Liver (tissue), 9 donors: ENCODE measurements around the gene MMP13. TPM values are rescaled to one million over a fixed set of nuclear protein-coding genes. Genes with fewer than 3 reads are reported as not detected.

Experiments used
- DNase-seq: peaks from one replicate; pipeline ENCODE4 v3.0.0-alpha.2; 2017; ENCODE audit warnings: low spot score
- H3K27ac ChIP-seq, 2 donors: one replicate each; pipeline ENCODE4 v1.7.0; 2013; ENCODE audit warnings: inconsistent platforms in 2 of 2, low read length in 2 of 2, control low read depth in 1 of 2, low read depth in 1 of 2, mild to moderate bottlenecking in 1 of 2
- H3K27me3 ChIP-seq, 4 donors: one replicate each; pipeline versions ENCODE4 v1.6.1 to v1.7.0; 2013; ENCODE audit warnings: low read length in 3 of 4, inconsistent platforms in 1 of 4, mild to moderate bottlenecking in 1 of 4, moderate library complexity in 1 of 4; ENCODE audit not compliant: control insufficient read depth in 4 of 4, insufficient read depth in 4 of 4
- H3K36me3 ChIP-seq, 4 donors: one replicate each; pipeline versions ENCODE4 v1.6.1 to v1.7.0; 2013; ENCODE audit warnings: low read length in 3 of 4, mild to moderate bottlenecking in 3 of 4, low read depth in 1 of 4, moderate library complexity in 1 of 4; ENCODE audit not compliant: control insufficient read depth in 4 of 4, insufficient read depth in 3 of 4
- H3K4me1 ChIP-seq, 4 donors: one replicate each; pipeline versions ENCODE4 v1.6.1 to v1.7.0; 2013; ENCODE audit warnings: low read length in 3 of 4, mild to moderate bottlenecking in 3 of 4, moderate library complexity in 1 of 4; ENCODE audit not compliant: control insufficient read depth in 4 of 4, insufficient read depth in 4 of 4
- H3K4me3 ChIP-seq, 3 donors: one replicate each; pipeline versions ENCODE4 v1.6.1 to v1.7.0; 2013; ENCODE audit warnings: low read length in 3 of 3, control low read depth in 1 of 3, low read depth in 1 of 3, mild to moderate bottlenecking in 1 of 3
- H3K9ac ChIP-seq, 2 donors: one replicate each; pipeline ENCODE4 v1.7.0; 2013; ENCODE audit warnings: low read length in 2 of 2, mild to moderate bottlenecking in 2 of 2, moderate library complexity in 2 of 2, control low read depth in 1 of 2, low read depth in 1 of 2
- H3K9me3 ChIP-seq, 4 donors: one replicate each; pipeline versions ENCODE4 v1.6.1 to v1.7.0; 2013; ENCODE audit warnings: low read length in 3 of 4; ENCODE audit not compliant: control insufficient read depth in 4 of 4
- FOXA2 ChIP-seq: IDR thresholded peaks from 2 replicates; pipeline ENCODE4 v1.6.1; 2016; ENCODE audit warnings: antibody characterized with exemption
- GABPA ChIP-seq, 2 donors: IDR thresholded peaks in 1 of 2; conservative IDR thresholded peaks in 1 of 2; 2 replicates each; pipeline ENCODE4 v1.6.1; 2016; ENCODE audit warnings: antibody characterized with exemption in 2 of 2, mild to moderate bottlenecking in 1 of 2, moderate library complexity in 1 of 2
- HNF4A ChIP-seq, 2 donors: conservative IDR thresholded peaks; 2 replicates each; pipeline ENCODE4 v1.6.1; 2016; ENCODE audit warnings: antibody characterized with exemption in 2 of 2, mild to moderate bottlenecking in 2 of 2
- HNF4G ChIP-seq: IDR thresholded peaks from 2 replicates; pipeline ENCODE4 v1.6.1; 2016; ENCODE audit warnings: antibody characterized with exemption
- NR2F2 ChIP-seq: IDR thresholded peaks from 2 replicates; pipeline ENCODE4 v1.6.1; 2016; ENCODE audit warnings: antibody characterized with exemption
- RAD21 ChIP-seq, 2 donors: IDR thresholded peaks; 2 replicates each; pipeline ENCODE4 v1.6.1; 2016; ENCODE audit warnings: antibody characterized with exemption in 2 of 2, mild to moderate bottlenecking in 2 of 2
- SP1 ChIP-seq: IDR thresholded peaks from 2 replicates; pipeline ENCODE4 v1.6.1; 2018; ENCODE audit warnings: antibody characterized with exemption, mild to moderate bottlenecking
- TAF1 ChIP-seq: conservative IDR thresholded peaks from 2 replicates; pipeline ENCODE4 v1.6.1; 2016; ENCODE audit warnings: antibody characterized with exemption, mild to moderate bottlenecking
- YY1 ChIP-seq: IDR thresholded peaks from 2 replicates; pipeline ENCODE4 v1.6.1; 2016; ENCODE audit warnings: antibody characterized with exemption, mild to moderate bottlenecking
- WGBS: extraction: QIAGEN DNeasy Blood & Tissue Kit; methylation state at CpG from one replicate; pipeline ENCODE4 v1.1.7; 2013; 5-methylcytosine and 5-hydroxymethylcytosine counted together
- polyA plus RNA-seq, 2 donors: library from polyadenylated mRNA; stranded (reverse) in 1 of 2; unstranded in 1 of 2; fragments of 200-250 nt in 1 of 2; fragments of >200 nt in 1 of 2; fragmentation: Nextera tagmentation in 1 of 2; extraction: Ambion mirVana in 1 of 2; gene quantifications; one replicate each; pipeline versions ENCODE4 v1.2.1 to v1.2.3, GENCODE V29; 2013 to 2015
- total RNA-seq, 2 donors: library from RNA; depleted of rRNA; stranded (reverse); fragments of >200 nt; gene quantifications; one replicate each; pipeline ENCODE4 v1.2.3, GENCODE V29; 2014
- TF ChIP-seq, protein P1 (sequence below): IDR thresholded peaks from 2 replicates; pipeline ENCODE4 v1.6.1; 2016; ENCODE audit warnings: antibody characterized with exemption
- TF ChIP-seq, protein P2 (sequence below): IDR thresholded peaks from 2 replicates; pipeline ENCODE4 v1.6.1; 2016; ENCODE audit warnings: antibody characterized with exemption
- TF ChIP-seq, protein P3 (sequence below): fragments of 150-350 bp; IDR thresholded peaks from 2 replicates; pipeline ENCODE4 v1.5.1; 2017; ENCODE audit warnings: improper control_type of control experiment, low read depth, low read length; ENCODE audit not compliant: missing input control
- donor health status: healthy.
- donor health status: healthy.
- donor health status: healthy.
- donor health status: healthy.
- donor health status: healthy.

The MMP13 gene
- total and polyA plus RNA-seq, 4 donors = not detected

DNA sequence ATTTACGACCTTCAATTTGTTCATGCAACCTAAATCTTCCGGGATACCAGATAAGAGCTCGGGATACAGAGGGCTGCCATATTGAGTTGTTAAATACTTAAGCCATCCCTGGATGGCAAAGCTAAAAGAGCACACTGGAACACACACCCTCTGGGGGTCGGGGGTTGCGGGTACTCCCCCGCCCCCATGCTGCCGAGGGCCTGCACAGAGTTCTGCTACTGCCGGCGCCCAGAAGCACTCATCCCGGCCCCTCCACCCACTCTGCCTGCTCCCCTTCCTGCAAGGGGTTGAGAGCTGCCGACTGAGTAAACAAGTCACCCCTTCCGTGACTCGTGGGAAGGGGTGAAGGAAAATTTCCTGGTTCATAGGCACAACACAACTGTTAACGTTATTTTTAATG is 9.3 kb upstream of the MMP13 start (continued):
- TF ChIP-seq FOXA2 = no peak
- TF ChIP-seq HNF4A (conservative IDR thresholded peaks at IDR 0.05) = no peak
- TF ChIP-seq NR2F2 = no peak
- TF ChIP-seq, protein P1, sequence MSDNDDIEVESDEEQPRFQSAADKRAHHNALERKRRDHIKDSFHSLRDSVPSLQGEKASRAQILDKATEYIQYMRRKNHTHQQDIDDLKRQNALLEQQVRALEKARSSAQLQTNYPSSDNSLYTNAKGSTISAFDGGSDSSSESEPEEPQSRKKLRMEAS = no peak
- TF ChIP-seq HNF4G = no peak
- no peak for TF ChIP-seq TAF1

DNA sequence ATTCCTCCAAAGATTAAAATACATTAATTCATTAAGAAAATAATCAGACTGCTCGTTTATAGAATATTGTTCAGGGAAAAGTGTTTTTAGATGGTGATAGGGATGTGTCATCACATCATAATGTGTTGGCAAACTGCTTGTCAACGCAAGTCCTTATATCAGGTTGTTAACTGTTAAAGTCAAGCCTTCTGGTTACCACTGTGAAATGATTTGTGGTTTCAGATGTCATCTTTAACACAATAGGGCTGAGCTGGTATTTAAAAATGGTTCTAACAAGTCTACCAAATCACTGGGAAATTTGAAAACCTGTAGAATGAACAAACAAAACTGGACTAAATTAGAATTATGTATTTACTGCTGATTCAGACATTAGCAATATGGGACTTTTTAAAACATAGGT is 2.4 kb upstream of the MMP13 start:
- Histone ChIP-seq H3K27me3 (no peaks in the 10 kb centered on the region), H3K4me3 (no peak overlapping the region), H3K9ac (no peak overlapping the region), H3K27ac (no peak overlapping the region), H3K36me3 (no peaks in the 10 kb centered on the region), H3K4me1 (no peaks in the 10 kb centered on the region), H3K9me3 (no peaks in the 10 kb centered on the region)
- WGBS = 72% methylated on average over 2 of the region's 2 CpGs
- no peak for DNase-seq
- TF ChIP-seq, protein P2, sequence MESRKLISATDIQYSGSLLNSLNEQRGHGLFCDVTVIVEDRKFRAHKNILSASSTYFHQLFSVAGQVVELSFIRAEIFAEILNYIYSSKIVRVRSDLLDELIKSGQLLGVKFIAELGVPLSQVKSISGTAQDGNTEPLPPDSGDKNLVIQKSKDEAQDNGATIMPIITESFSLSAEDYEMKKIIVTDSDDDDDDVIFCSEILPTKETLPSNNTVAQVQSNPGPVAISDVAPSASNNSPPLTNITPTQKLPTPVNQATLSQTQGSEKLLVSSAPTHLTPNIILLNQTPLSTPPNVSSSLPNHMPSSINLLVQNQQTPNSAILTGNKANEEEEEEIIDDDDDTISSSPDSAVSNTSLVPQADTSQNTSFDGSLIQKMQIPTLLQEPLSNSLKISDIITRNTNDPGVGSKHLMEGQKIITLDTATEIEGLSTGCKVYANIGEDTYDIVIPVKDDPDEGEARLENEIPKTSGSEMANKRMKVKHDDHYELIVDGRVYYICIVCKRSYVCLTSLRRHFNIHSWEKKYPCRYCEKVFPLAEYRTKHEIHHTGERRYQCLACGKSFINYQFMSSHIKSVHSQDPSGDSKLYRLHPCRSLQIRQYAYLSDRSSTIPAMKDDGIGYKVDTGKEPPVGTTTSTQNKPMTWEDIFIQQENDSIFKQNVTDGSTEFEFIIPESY = no peak
- TF ChIP-seq YY1 (no peak), TAF1 (no peak), GABPA (IDR thresholded peaks at IDR 0.05 in 1 of 2, conservative IDR thresholded peaks at IDR 0.05 in 1 of 2) (no peak)

DNA sequence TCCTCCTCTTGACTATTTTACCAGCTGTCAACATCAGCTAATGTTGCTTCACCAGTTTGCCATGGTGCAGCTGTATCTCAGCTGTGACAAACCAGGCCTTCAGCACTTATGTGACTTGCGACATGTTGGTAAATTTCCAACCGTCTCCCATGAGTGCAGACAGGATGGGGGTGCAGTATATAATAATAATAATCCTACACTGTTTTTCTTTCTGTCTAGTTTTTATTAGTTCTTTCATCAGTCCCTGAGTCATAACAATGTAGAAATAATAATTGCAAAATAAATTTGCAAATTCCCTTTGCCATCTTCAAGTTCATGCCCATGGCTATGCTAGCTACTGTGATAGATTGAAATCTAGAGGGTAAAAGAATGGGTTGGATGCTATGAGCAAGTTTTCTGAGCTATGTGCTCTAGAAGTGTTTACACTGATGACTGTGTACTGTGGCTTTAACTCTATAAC is 4.9 kb downstream of the MMP13 start:
- H3K9me3 ChIP-seq = no peaks in the 10 kb centered on the region
- no peak overlapping the region for H3K4me3 ChIP-seq
- no peaks in the 10 kb centered on the region for H3K27me3 ChIP-seq
- TF ChIP-seq SP1 (no peak), NR2F2 (no peak), RAD21 (IDR thresholded peaks at IDR 0.05) (no peak)
- TF ChIP-seq, protein P1 = no peak
- H3K4me1 ChIP-seq = no peaks in the 10 kb centered on the region
- DNase-seq = no peak
- H3K27ac ChIP-seq = no peak overlapping the region
- no peak overlapping the region for H3K9ac ChIP-seq
- H3K36me3 ChIP-seq = no peaks in the 10 kb centered on the region
- WGBS = 89% methylated on average over 2 of the region's 2 CpGs

DNA sequence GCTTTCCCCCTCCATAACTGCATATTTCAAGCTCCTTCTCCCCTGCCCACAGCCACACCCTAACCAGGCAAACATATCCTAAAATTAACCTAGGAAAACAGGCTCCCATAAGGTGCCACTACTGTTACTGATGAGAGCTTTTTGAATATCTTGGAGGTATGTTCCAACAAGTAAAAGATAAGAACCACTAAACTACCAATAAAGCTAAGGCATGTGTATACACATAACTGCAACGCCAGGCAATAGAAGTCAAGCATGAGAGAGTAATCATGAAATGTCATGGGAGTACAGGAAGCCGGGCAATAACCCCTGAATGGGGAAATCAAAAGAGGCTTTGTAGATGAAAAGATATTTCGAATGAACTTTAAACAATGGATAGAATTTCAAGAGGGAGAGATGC is 9.3 kb downstream of the MMP13 start:
- Histone ChIP-seq H3K9me3 (no peaks in the 10 kb centered on the region), H3K36me3 (no peaks in the 10 kb centered on the region), H3K27ac (no peak overlapping the region), H3K27me3 (no peaks in the 10 kb centered on the region), H3K4me1 (no peaks in the 10 kb centered on the region), H3K9ac (no peak overlapping the region), H3K4me3 (no peak overlapping the region)
- 75% methylated on average over 3 of the region's 3 CpGs for WGBS
- no peak for DNase-seq
- TF ChIP-seq HNF4A (conservative IDR thresholded peaks at IDR 0.05) = no peak
- no peak for TF ChIP-seq TAF1
- no peak for TF ChIP-seq SP1
- TF ChIP-seq, protein P3, sequence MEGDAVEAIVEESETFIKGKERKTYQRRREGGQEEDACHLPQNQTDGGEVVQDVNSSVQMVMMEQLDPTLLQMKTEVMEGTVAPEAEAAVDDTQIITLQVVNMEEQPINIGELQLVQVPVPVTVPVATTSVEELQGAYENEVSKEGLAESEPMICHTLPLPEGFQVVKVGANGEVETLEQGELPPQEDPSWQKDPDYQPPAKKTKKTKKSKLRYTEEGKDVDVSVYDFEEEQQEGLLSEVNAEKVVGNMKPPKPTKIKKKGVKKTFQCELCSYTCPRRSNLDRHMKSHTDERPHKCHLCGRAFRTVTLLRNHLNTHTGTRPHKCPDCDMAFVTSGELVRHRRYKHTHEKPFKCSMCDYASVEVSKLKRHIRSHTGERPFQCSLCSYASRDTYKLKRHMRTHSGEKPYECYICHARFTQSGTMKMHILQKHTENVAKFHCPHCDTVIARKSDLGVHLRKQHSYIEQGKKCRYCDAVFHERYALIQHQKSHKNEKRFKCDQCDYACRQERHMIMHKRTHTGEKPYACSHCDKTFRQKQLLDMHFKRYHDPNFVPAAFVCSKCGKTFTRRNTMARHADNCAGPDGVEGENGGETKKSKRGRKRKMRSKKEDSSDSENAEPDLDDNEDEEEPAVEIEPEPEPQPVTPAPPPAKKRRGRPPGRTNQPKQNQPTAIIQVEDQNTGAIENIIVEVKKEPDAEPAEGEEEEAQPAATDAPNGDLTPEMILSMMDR = no peak
